H1 (cell line): ENCODE results near the gene GPR31. TPM values are rescaled to one million over a fixed set of nuclear protein-coding genes. Genes with fewer than 3 reads are reported as not detected.
"Not testable (repeated sequence)": the region's sequence is repeated elsewhere in the genome, so short reads cannot be mapped to it uniquely, and the experiment has no call there.

Experiments used
- CTCF ChIA-PET: fragments of 300-600 bp; sonication (Branson Sonifier 250); formaldehyde crosslinking; loops from one replicate; lab custom pipeline; 2021; ENCODE audit not compliant: partially characterized antibody; lab: Charles Lee
- POLR2A ChIA-PET: fragments of 300-600 bp; sonication (Branson Sonifier 250); formaldehyde crosslinking; loops from one replicate; lab custom pipeline; 2021; ENCODE audit warnings: inconsistent platforms; ENCODE audit not compliant: partially characterized antibody; lab: Charles Lee
- DNase-seq, 2 experiments: peaks; one replicate each; pipeline versions ENCODE4 v3.0.0 to v3.0.0-alpha.2; 2010 to 2022; ENCODE audit warnings: low spot score in 2 of 2, low read depth in 1 of 2, mixed read lengths in 1 of 2
- FAIRE-seq: peaks from 2 replicates; lab custom pipeline; 2011; peaks lifted over from hg19 to GRCh38; lab: Jason Lieb, UNC
- H2AFZ ChIP-seq: 2 replicates; pipeline ENCODE4 v1.8.1; 2012; ENCODE audit warnings: low read length, inconsistent platforms
- H2AK5ac ChIP-seq: 2 replicates; pipeline ENCODE4 v1.6.1; 2013; ENCODE audit warnings: low read depth, low read length
- H2BK120ac ChIP-seq: replicated peaks from 2 replicates; pipeline ENCODE3; 2013; ENCODE audit warnings: low read depth, low read length, inconsistent platforms
- H2BK12ac ChIP-seq: 2 replicates; pipeline ENCODE4 v1.6.1; 2013; ENCODE audit warnings: low read depth, low read length
- H2BK15ac ChIP-seq: 2 replicates; pipeline ENCODE4 v1.6.1; 2013; ENCODE audit warnings: low read length
- H2BK20ac ChIP-seq: 2 replicates; pipeline ENCODE4 v1.6.1; 2013; ENCODE audit warnings: low read length
- H2BK5ac ChIP-seq: 2 replicates; pipeline ENCODE4 v1.6.1; 2013; ENCODE audit warnings: low read depth, low read length
- H3K14ac ChIP-seq: 2 replicates; pipeline ENCODE4 v1.6.1; 2013; ENCODE audit warnings: inconsistent platforms; ENCODE audit not compliant: insufficient read length
- H3K18ac ChIP-seq: 2 replicates; pipeline ENCODE4 v1.6.1; 2013; ENCODE audit warnings: low read length; ENCODE audit errors: extremely low read depth
- H3K23ac ChIP-seq: 2 replicates; pipeline ENCODE4 v1.6.1; 2013; ENCODE audit warnings: inconsistent platforms; ENCODE audit not compliant: insufficient read length
- H3K23me2 ChIP-seq: 2 replicates; pipeline ENCODE4 v1.6.1; 2013; ENCODE audit warnings: low read depth, low read length
- H3K27ac ChIP-seq: 2 replicates; pipeline ENCODE4 v1.6.1; 2011; ENCODE audit warnings: low read depth, low read length, inconsistent platforms
- H3K27me3 ChIP-seq, 4 experiments: replicated peaks in 1 of 4; 1 replicate in 1 of 4; 2 replicates in 3 of 4; pipeline versions ENCODE4 v1.6.1 to v1.8.1; 2011 to 2013; ENCODE audit warnings: low read length in 3 of 4, mild to moderate bottlenecking in 3 of 4, inconsistent platforms in 2 of 4, mixed read lengths in 2 of 4, moderate library complexity in 1 of 4; ENCODE audit not compliant: control insufficient read depth in 3 of 4, insufficient read depth in 3 of 4; ENCODE audit errors: extremely low read depth in 1 of 4
- H3K36me3 ChIP-seq, 4 experiments: 2 replicates each; pipeline versions ENCODE4 v1.6.1 to v1.8.1; 2011 to 2013; ENCODE audit warnings: mild to moderate bottlenecking in 4 of 4, low read length in 3 of 4, moderate library complexity in 2 of 4, control low read depth in 1 of 4, inconsistent platforms in 1 of 4; ENCODE audit not compliant: insufficient read depth in 4 of 4, control insufficient read depth in 2 of 4
- H3K4ac ChIP-seq: replicated peaks from 2 replicates; pipeline ENCODE3; 2013; ENCODE audit warnings: low read length, low read depth, mixed read lengths, inconsistent platforms; ENCODE audit not compliant: insufficient read length
- H3K4me1 ChIP-seq, 4 experiments: replicated peaks in 1 of 4; 1 replicate in 1 of 4; 2 replicates in 3 of 4; pipeline versions ENCODE4 v1.6.1 to v1.8.1; 2011 to 2013; ENCODE audit warnings: low read length in 3 of 4, inconsistent platforms in 2 of 4, mixed read lengths in 1 of 4; ENCODE audit not compliant: insufficient read depth in 4 of 4, control insufficient read depth in 3 of 4
- H3K4me2 ChIP-seq, 2 experiments: 2 replicates each; pipeline versions ENCODE4 v1.6.1 to v1.8.1; 2011 to 2013; ENCODE audit warnings: low read depth in 2 of 2, low read length in 2 of 2, control low read depth in 1 of 2, inconsistent platforms in 1 of 2, mild to moderate bottlenecking in 1 of 2; ENCODE audit not compliant: insufficient read depth in 1 of 2
- H3K4me3 ChIP-seq, 4 experiments: fragments of 200-600, 300-600 bp in 1 of 4; sonication (generic), shearing (Covaris generic), sonication (Bioruptor Twin) in 1 of 4; 2 replicates each; pipeline versions ENCODE4 v1.5.1 to v1.8.1; 2011 to 2016; ENCODE audit warnings: low read length in 4 of 4, low read depth in 3 of 4, control low read depth in 2 of 4, inconsistent platforms in 2 of 4, mild to moderate bottlenecking in 2 of 4, mixed read lengths in 1 of 4, moderate library complexity in 1 of 4; ENCODE audit not compliant: insufficient read depth in 2 of 4; ENCODE audit errors: extremely low read depth in 1 of 4
- H3K56ac ChIP-seq: replicated peaks from 2 replicates; pipeline ENCODE3; 2013; ENCODE audit warnings: low read depth, mild to moderate bottlenecking, mixed read lengths, low read length, inconsistent platforms; ENCODE audit not compliant: insufficient read length
- H3K79me1 ChIP-seq: 2 replicates; pipeline ENCODE4 v1.6.1; 2013; ENCODE audit warnings: low read depth, low read length, control low read depth
- H3K79me2 ChIP-seq, 2 experiments: 2 replicates each; pipeline versions ENCODE4 v1.6.1 to v1.8.1; 2012 to 2013; ENCODE audit warnings: low read length in 2 of 2, mild to moderate bottlenecking in 2 of 2, inconsistent platforms in 1 of 2; ENCODE audit not compliant: insufficient read depth in 2 of 2, control insufficient read depth in 1 of 2
- H3K9ac ChIP-seq, 4 experiments: replicated peaks in 1 of 4; 1 replicate in 1 of 4; 2 replicates in 3 of 4; pipeline versions ENCODE4 v1.6.1 to v1.8.1; 2011 to 2013; ENCODE audit warnings: low read depth in 3 of 4, low read length in 3 of 4, control low read depth in 2 of 4, mild to moderate bottlenecking in 2 of 4, moderate library complexity in 2 of 4, inconsistent platforms in 1 of 4; ENCODE audit errors: extremely low read depth in 1 of 4
- H3K9me3 ChIP-seq, 2 experiments: 2 replicates each; pipeline versions ENCODE4 v1.6.1 to v1.8.1; 2012 to 2013; ENCODE audit warnings: mild to moderate bottlenecking in 2 of 2, moderate library complexity in 2 of 2, control low read depth in 1 of 2, inconsistent platforms in 1 of 2, low read depth in 1 of 2, low read length in 1 of 2, mixed read lengths in 1 of 2; ENCODE audit not compliant: insufficient read depth in 2 of 2
- H4K20me1 ChIP-seq, 2 experiments: replicated peaks in 1 of 2; 2 replicates each; pipeline versions ENCODE3 to v1.8.1; 2011 to 2013; ENCODE audit warnings: inconsistent platforms in 2 of 2, low read length in 2 of 2, mild to moderate bottlenecking in 1 of 2; ENCODE audit not compliant: insufficient read depth in 2 of 2, control insufficient read depth in 1 of 2
- H4K5ac ChIP-seq: 2 replicates; pipeline ENCODE4 v1.6.1; 2013; ENCODE audit warnings: low read length, low read depth, mixed read lengths, inconsistent platforms; ENCODE audit not compliant: insufficient read length
- H4K8ac ChIP-seq: 2 replicates; pipeline ENCODE4 v1.8.0; 2013; ENCODE audit warnings: mild to moderate bottlenecking, moderate library complexity, low read length, inconsistent platforms; ENCODE audit not compliant: insufficient read depth; ENCODE audit errors: extremely low read depth
- H4K91ac ChIP-seq: replicated peaks from 2 replicates; pipeline ENCODE3; 2013; ENCODE audit warnings: low read length, mixed read lengths, inconsistent platforms; ENCODE audit not compliant: insufficient read length
- WGBS, 2 experiments: shearing (Covaris generic) in 1 of 2; methylation state at CpG; one replicate each; pipeline versions ENCODE4 v1.1.6 to v1.1.7; 2013 to 2015; ENCODE audit warnings: low lambda C conversion rate in 2 of 2, mixed read lengths in 2 of 2, inconsistent platforms in 1 of 2, low coverage in 1 of 2, missing lambda C conversion rate in 1 of 2; ENCODE audit not compliant: insufficient replicate concordance in 2 of 2, insufficient coverage in 1 of 2, insufficient read length in 1 of 2; ENCODE audit errors: extremely low coverage in 1 of 2, missing lambda C conversion rate in 1 of 2; 5-methylcytosine and 5-hydroxymethylcytosine counted together
- polyA plus RNA-seq, 7 experiments: library from polyadenylated mRNA; depleted of rRNA in 3 of 7; stranded (reverse) in 5 of 7; unstranded in 2 of 7; fragments of >200 nt in 5 of 7; fragments of 200-250 nt in 2 of 7; gene quantifications; 1 replicate in 5 of 7; 2 replicates in 1 of 7; 4 replicates in 1 of 7; pipeline versions ENCODE4 v1.2.1 to v1.2.3, GENCODE V29; 2011 to 2013; ENCODE audit warnings: missing spikeins in 2 of 7, mixed read lengths in 2 of 7
- total RNA-seq: library from RNA; stranded (reverse); fragmentation: NEBNext Ultra II Directional; extraction: Animal tissue kit (Norgen Biotek cat#: 25700); gene quantifications from 2 replicates; pipeline ENCODE4 v1.2.1, GENCODE V29; 2021

Gene GPR31
- total and polyA plus RNA-seq, 2 of the 8 experiments (the other 6 are each of a cell fraction or from before 2014, with no cell fraction given) = not detected

DNA sequence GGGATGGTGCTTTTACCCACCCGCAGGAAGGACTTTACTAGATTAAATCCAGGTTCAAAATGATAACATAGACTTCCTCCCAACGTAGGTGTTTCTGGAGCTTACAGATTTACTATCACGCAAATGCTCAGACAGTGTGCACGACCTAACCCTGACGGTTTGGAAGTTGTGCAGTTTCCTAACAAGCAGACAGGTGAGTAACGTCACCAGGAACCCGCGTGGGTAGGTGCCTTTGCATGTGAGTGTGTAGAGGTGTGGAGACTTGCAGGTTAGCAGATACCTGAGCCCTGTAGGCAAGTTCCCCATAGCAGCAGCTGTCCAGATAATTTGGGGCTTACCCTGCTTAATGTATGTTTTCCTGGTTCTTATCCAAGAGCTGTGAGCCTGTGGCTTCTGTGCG, 29.5 kb upstream of the GPR31 start:
- H4K8ac ChIP-seq, H3K14ac ChIP-seq, POLR2A ChIA-PET, H2BK12ac ChIP-seq, H3K4me2 ChIP-seq, H2AK5ac ChIP-seq, H2BK120ac ChIP-seq, H4K5ac ChIP-seq, H3K36me3 ChIP-seq, H3K27ac ChIP-seq, H3K4me3 ChIP-seq, H2AFZ ChIP-seq, H4K20me1 ChIP-seq, DNase-seq, H3K4me1 ChIP-seq, H3K27me3 ChIP-seq, H3K23ac ChIP-seq, H3K79me2 ChIP-seq, H2BK5ac ChIP-seq, H3K18ac ChIP-seq, H4K91ac ChIP-seq, H3K9me3 ChIP-seq, H3K23me2 ChIP-seq, H3K9ac ChIP-seq, H3K56ac ChIP-seq, H3K4ac ChIP-seq, H2BK20ac ChIP-seq, FAIRE-seq, H3K79me1 ChIP-seq, H2BK15ac ChIP-seq: not testable (repeated sequence)
- WGBS, 2 experiments = 83% methylated on average over 8 of the region's 9 CpGs; no CpG with 5 or more reads in 1 of the 2 experiments
- CTCF ChIA-PET = interaction anchor here (1.5 kb wide), 1 partner anchor 80 kb away, joined by 4 read pairs; no protein-coding TSS in a partner anchor

DNA sequence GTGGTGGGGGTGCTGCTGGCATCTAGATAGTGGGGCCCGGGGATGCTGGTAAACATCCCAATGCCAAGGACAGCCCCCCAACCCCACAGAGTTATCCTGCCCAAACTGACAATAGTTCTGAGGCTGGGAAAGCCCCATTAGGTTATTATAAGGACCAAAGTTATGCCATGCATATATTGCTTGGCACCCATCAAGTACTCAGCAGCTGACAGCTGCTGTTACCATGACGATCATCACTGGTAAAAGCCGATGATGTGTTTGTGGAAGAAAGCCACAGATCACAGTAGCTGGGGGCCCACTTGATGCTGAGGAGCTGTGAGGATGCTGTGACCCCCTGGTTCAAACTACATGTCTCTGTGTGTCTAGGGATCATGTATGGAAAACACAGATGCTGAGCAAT, 27.3 kb upstream of the GPR31 start:
- H3K56ac ChIP-seq, H3K23me2 ChIP-seq, H3K23ac ChIP-seq, H2BK20ac ChIP-seq, H3K79me2 ChIP-seq, H2AFZ ChIP-seq, H2BK12ac ChIP-seq, H2BK5ac ChIP-seq, H3K4ac ChIP-seq, H3K4me2 ChIP-seq, H3K9ac ChIP-seq, H2BK15ac ChIP-seq, POLR2A ChIA-PET, H4K5ac ChIP-seq, H3K36me3 ChIP-seq, H3K4me3 ChIP-seq, H2BK120ac ChIP-seq, FAIRE-seq, CTCF ChIA-PET, H3K79me1 ChIP-seq, H4K8ac ChIP-seq, H3K9me3 ChIP-seq, H3K4me1 ChIP-seq, DNase-seq, H4K91ac ChIP-seq, H4K20me1 ChIP-seq, H3K18ac ChIP-seq, H3K14ac ChIP-seq, H2AK5ac ChIP-seq, H3K27ac ChIP-seq, H3K27me3 ChIP-seq: not testable (repeated sequence)
- WGBS, 2 experiments = 100% methylated on average over 2 of the region's 3 CpGs; no CpG with 5 or more reads in 1 of the 2 experiments
